GM23248 (cell line): ENCODE measurements around the gene PKP3. TPM values are rescaled to one million over a fixed set of nuclear protein-coding genes. Genes with fewer than 3 reads are reported as not detected.

Experiments used
- DNase-seq: peaks from one replicate; pipeline ENCODE4 v3.0.0-alpha.2; 2015
- H2AFZ ChIP-seq: fragments of 200-600 bp; sonication (generic); 2 replicates; pipeline ENCODE4 v1.6.1; 2016; ENCODE audit warnings: antibody characterized with exemption
- H3F3A ChIP-seq: fragments of 200-600 bp; sonication (generic); 2 replicates; pipeline ENCODE4 v1.6.1; 2016; ENCODE audit warnings: mild to moderate bottlenecking, antibody characterized with exemption, mixed run types; ENCODE audit not compliant: insufficient read depth
- H3K27ac ChIP-seq: fragments of 200-600 bp; sonication (generic); 2 replicates; pipeline ENCODE4 v1.5.1; 2016; ENCODE audit warnings: mild to moderate bottlenecking
- H3K27me3 ChIP-seq: fragments of 200-600 bp; sonication (generic); replicated peaks from 2 replicates; pipeline ENCODE4 v1.6.1; 2016; ENCODE audit warnings: mild to moderate bottlenecking; ENCODE audit not compliant: insufficient read depth
- H3K36me3 ChIP-seq: fragments of 200-600 bp; sonication (generic); 2 replicates; pipeline ENCODE4 v1.6.1; 2016; ENCODE audit warnings: low read depth, mild to moderate bottlenecking
- H3K4me1 ChIP-seq: fragments of 200-600 bp; sonication (generic); 2 replicates; pipeline ENCODE4 v1.6.1; 2016; ENCODE audit warnings: mild to moderate bottlenecking; ENCODE audit not compliant: insufficient read depth
- H3K4me2 ChIP-seq: fragments of 200-600 bp; sonication (generic); one replicate; pipeline ENCODE4 v1.6.1; 2016; ENCODE audit warnings: mild to moderate bottlenecking; ENCODE audit not compliant: unreplicated experiment
- H3K4me3 ChIP-seq: fragments of 200-600 bp; sonication (generic); 2 replicates; pipeline ENCODE4 v1.5.1; 2016; ENCODE audit warnings: mild to moderate bottlenecking
- H3K79me2 ChIP-seq: fragments of 200-600 bp; sonication (generic); 2 replicates; pipeline ENCODE4 v1.6.1; 2016; ENCODE audit warnings: mild to moderate bottlenecking; ENCODE audit not compliant: insufficient read depth
- H3K9ac ChIP-seq: fragments of 200-600 bp; sonication (generic); 2 replicates; pipeline ENCODE4 v1.6.1; 2016; ENCODE audit warnings: mild to moderate bottlenecking
- H3K9me2 ChIP-seq: fragments of 200-600 bp; sonication (generic); 2 replicates; pipeline ENCODE4 v1.6.1; 2016; ENCODE audit warnings: mixed run types, mild to moderate bottlenecking, moderate library complexity; ENCODE audit not compliant: insufficient read depth
- H3K9me3 ChIP-seq: fragments of 200-600 bp; sonication (generic); one replicate; pipeline ENCODE4 v1.6.1; 2017; ENCODE audit warnings: low read depth
- H4K20me1 ChIP-seq: fragments of 200-600 bp; sonication (generic); 2 replicates; pipeline ENCODE4 v1.6.0; 2016; ENCODE audit not compliant: insufficient read depth
- EZH2 ChIP-seq: fragments of 200-600 bp; sonication (generic); IDR thresholded peaks from 2 replicates; pipeline ENCODE4 v1.6.1; 2018; ENCODE audit warnings: antibody characterized with exemption, mild to moderate bottlenecking; ENCODE audit not compliant: insufficient read depth, poor library complexity, severe bottlenecking
- EZH2phosphoT487 ChIP-seq: fragments of 200-600 bp; sonication (generic); IDR thresholded peaks from 2 replicates; pipeline ENCODE4 v1.6.1; 2018; ENCODE audit warnings: antibody characterized with exemption, moderate library complexity, mild to moderate bottlenecking, low read depth; ENCODE audit not compliant: insufficient read depth
- WGBS, 2 experiments: methylation state at CpG; one replicate each; pipeline ENCODE4 v1.1.6; 2015 to 2017; ENCODE audit warnings: low lambda C conversion rate in 2 of 2, low coverage in 1 of 2; ENCODE audit errors: missing lambda C conversion rate in 2 of 2; 5-methylcytosine and 5-hydroxymethylcytosine counted together
- in situ Hi-C: fragments of 300-500 bp; cut with MboI; formaldehyde crosslinking; loops from 2 replicates; pipeline ENCODE4 v1.15.0; 2020
- polyA plus RNA-seq: library from polyadenylated mRNA; unstranded; fragments of >200 nt; fragmentation: Nextera tagmentation; extraction: Ambion mirVana; gene quantifications from 2 replicates; pipeline ENCODE4 v1.2.1, GENCODE V29; 2016
- total RNA-seq: library from RNA; depleted of rRNA; stranded (reverse); fragments of >200 nt; shearing (Covaris generic); gene quantifications from 2 replicates; pipeline ENCODE4 v1.2.3, GENCODE V29; 2014

Gene PKP3
- total and polyA plus RNA-seq, 2 experiments from 2014 or later, result 1.2 to 2.2 TPM

- Histone ChIP-seq H4K20me1 (no peaks in the 10 kb centered on the region), H3K4me1 (peaks cover 21% of the 10 kb centered on the region), H3K9me3 (no peaks in the 10 kb centered on the region), H3K4me2 (peak overlapping the region; percentile 85), H3K4me3 (peak overlapping the region; percentile 89), H3K79me2 (peaks cover 38% of the 10 kb centered on the region), H2AFZ (peak overlapping the region; percentile 75), H3K36me3 (no peaks in the 10 kb centered on the region), H3K27ac (peak overlapping the region; percentile 78), H3K9me2 (no peaks in the 10 kb centered on the region), H3F3A (peaks cover 20% of the 10 kb centered on the region; the same call in 1 of the 2 replicates), H3K27me3 (0 out of 2 replicates have a peak, but pooled peaks cover 2% of the 10 kb centered on the region), H3K9ac (peak overlapping the region; percentile 77)
- TF ChIP-seq EZH2, result no peak
- no peak for TF ChIP-seq EZH2phosphoT487
- in situ Hi-C loops, result no loop called here
- 2% methylated on average over 54 to 55 of the region's 55 CpGs for WGBS, 2 experiments
- DNase-seq, result peak; percentile 98
Observed at GRCh38 chr11:447923-448731, 54.1 kb downstream of the PKP3 start.

GRCh38 chr11:449889-450808 is 56.1 kb downstream of the PKP3 start, which contains the start of gene PTDSS2:
PTDSS2 (plus strand) TSS chr11:450279; CDS start chr11:450456, 177 bp downstream.
- Histone ChIP-seq H3K9ac (peak within 1 kb of the TSS; percentile 90), H3K79me2 (peaks cover 57% of the 10 kb centered on the region), H3K4me2 (peak within 1 kb of the TSS; percentile 85), H2AFZ (peak within 1 kb of the TSS; percentile 76), H4K20me1 (no peaks in the 10 kb centered on the region), H3K4me1 (peaks cover 9% of the 10 kb centered on the region; the same call in 1 of the 2 replicates), H3K27ac (peak within 1 kb of the TSS; percentile 78), H3F3A (0 out of 2 replicates have a peak, but pooled peaks cover 11% of the 10 kb centered on the region), H3K36me3 (no peaks in the 10 kb centered on the region), H3K4me3 (peak within 1 kb of the TSS; percentile 89), H3K9me2 (no peaks in the 10 kb centered on the region), H3K9me3 (no peaks in the 10 kb centered on the region), H3K27me3 (no peaks in the 10 kb centered on the region)
- DNase-seq, result peak; percentile 99
- TF ChIP-seq EZH2phosphoT487, result no peak
- TF ChIP-seq EZH2, result no peak
- in situ Hi-C loops, result no loop called here
- WGBS, 2 experiments, result 1 to 2% methylated on average over 78 to 81 of the region's 108 CpGs

- DNase-seq, result peak; percentile 85
- H2AFZ ChIP-seq, result peak overlapping the region; percentile 76
- H3F3A ChIP-seq, result 0 out of 2 replicates have a peak, but pooled peaks cover 10% of the 10 kb centered on the region
- H3K9me2 ChIP-seq, result no peaks in the 10 kb centered on the region
- no peaks in the 10 kb centered on the region for H4K20me1 ChIP-seq
- WGBS, 2 experiments, result 3 to 5% methylated on average over 39 to 43 of the region's 46 CpGs
- peaks cover 9% of the 10 kb centered on the region; the same call in 1 of the 2 replicates for H3K4me1 ChIP-seq
- TF ChIP-seq EZH2 (no peak), EZH2phosphoT487 (no peak)
- no peaks in the 10 kb centered on the region for H3K9me3 ChIP-seq
- peaks cover 65% of the 10 kb centered on the region for H3K79me2 ChIP-seq
- H3K9ac ChIP-seq, result peak overlapping the region; percentile 90
- peak overlapping the region; percentile 89 for H3K4me3 ChIP-seq
- H3K36me3 ChIP-seq, result no peaks in the 10 kb centered on the region
- H3K27ac ChIP-seq, result no peak overlapping the region; the same call in 1 of the 2 replicates
- no peaks in the 10 kb centered on the region for H3K27me3 ChIP-seq
- in situ Hi-C loops, result no loop called here
- peak overlapping the region; percentile 81 for H3K4me2 ChIP-seq
Observed at GRCh38 chr11:450809-451451, 56.9 kb downstream of the PKP3 start.

GRCh38 chr11:451738-452137 is 57.7 kb downstream of the PKP3 start:
- Histone ChIP-seq H3K9me3 (no peaks in the 10 kb centered on the region), H3K36me3 (no peaks in the 10 kb centered on the region), H3K79me2 (peaks cover 72% of the 10 kb centered on the region), H4K20me1 (no peaks in the 10 kb centered on the region), H3F3A (0 out of 2 replicates have a peak, but pooled peaks cover 10% of the 10 kb centered on the region), H3K27me3 (no peaks in the 10 kb centered on the region), H3K9me2 (no peaks in the 10 kb centered on the region), H2AFZ (no peak overlapping the region), H3K4me2 (peak overlapping the region; percentile 81), H3K4me3 (peak overlapping the region; percentile 89), H3K9ac (peak overlapping the region; percentile 90; the same call in 1 of the 2 replicates), H3K27ac (no peak overlapping the region), H3K4me1 (peaks cover 9% of the 10 kb centered on the region; the same call in 1 of the 2 replicates)
- no peak for TF ChIP-seq EZH2
- TF ChIP-seq EZH2phosphoT487, result no peak
- DNase-seq, result no peak
- 69 to 72% methylated on average over 13 to 14 of the region's 14 CpGs for WGBS, 2 experiments
- in situ Hi-C loops, result no loop called here
